AG10803 (cell line): Measurements from ENCODE around the gene STK11.
A peak's percentile ranks its signal among the peaks of the same experiment; 100 is the strongest.

ENCODE experiments used
- DNase-seq: peaks from one replicate; pipeline ENCODE4 v3.0.0; 2010; ENCODE audit warnings: low read depth
- H3K4me3 ChIP-seq: 2 replicates; pipeline ENCODE4 v1.5.1; 2011; ENCODE audit warnings: mild to moderate bottlenecking, low read length, control low read depth
- TF ChIP-seq, protein P1 (sequence below): conservative IDR thresholded peaks from 2 replicates; pipeline ENCODE4 v1.5.1; 2011; ENCODE audit warnings: mild to moderate bottlenecking, low read length, control low read depth, inconsistent platforms

The STK11 gene

GRCh38 chr19:1213391-1214286 is 8.1 kb downstream of the STK11 start:
- H3K4me3 ChIP-seq = no peak overlapping the region
- TF ChIP-seq, protein P1, sequence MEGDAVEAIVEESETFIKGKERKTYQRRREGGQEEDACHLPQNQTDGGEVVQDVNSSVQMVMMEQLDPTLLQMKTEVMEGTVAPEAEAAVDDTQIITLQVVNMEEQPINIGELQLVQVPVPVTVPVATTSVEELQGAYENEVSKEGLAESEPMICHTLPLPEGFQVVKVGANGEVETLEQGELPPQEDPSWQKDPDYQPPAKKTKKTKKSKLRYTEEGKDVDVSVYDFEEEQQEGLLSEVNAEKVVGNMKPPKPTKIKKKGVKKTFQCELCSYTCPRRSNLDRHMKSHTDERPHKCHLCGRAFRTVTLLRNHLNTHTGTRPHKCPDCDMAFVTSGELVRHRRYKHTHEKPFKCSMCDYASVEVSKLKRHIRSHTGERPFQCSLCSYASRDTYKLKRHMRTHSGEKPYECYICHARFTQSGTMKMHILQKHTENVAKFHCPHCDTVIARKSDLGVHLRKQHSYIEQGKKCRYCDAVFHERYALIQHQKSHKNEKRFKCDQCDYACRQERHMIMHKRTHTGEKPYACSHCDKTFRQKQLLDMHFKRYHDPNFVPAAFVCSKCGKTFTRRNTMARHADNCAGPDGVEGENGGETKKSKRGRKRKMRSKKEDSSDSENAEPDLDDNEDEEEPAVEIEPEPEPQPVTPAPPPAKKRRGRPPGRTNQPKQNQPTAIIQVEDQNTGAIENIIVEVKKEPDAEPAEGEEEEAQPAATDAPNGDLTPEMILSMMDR = no peak
- DNase-seq = peak; percentile 61

GRCh38 chr19:1214299-1214861 is 8.8 kb downstream of the STK11 start:
- TF ChIP-seq, protein P1 = no peak
- no peak overlapping the region for H3K4me3 ChIP-seq
- no peak for DNase-seq

- no peak for DNase-seq
- no peak overlapping the region for H3K4me3 ChIP-seq
- TF ChIP-seq, protein P1 = no peak
These were observed 9.5 kb downstream of the STK11 start for GRCh38 chr19:1214862-1215731.

DNA sequence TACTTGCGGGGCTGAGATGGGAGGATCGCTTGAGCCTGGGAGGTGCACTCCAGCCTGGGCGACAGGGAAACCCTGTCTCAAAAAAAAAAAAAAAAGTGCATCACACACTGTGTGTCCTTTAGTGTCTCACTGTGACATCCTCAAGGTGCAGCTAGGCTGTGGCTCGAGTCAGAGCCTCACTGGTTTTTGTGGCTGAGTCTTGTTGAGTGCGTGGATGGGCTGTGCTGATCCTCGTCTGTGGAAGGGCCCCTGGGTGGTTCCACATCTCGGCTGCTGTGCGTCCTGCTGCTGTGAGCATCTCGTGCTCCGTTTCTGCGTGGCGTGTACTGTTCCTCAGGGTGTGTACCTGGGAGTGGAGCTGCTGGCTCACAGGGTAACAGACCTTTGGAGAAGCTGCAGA is 11.2 kb downstream of the STK11 start:
- no peak overlapping the region for H3K4me3 ChIP-seq
- DNase-seq = no peak
- TF ChIP-seq, protein P1 = no peak

DNA sequence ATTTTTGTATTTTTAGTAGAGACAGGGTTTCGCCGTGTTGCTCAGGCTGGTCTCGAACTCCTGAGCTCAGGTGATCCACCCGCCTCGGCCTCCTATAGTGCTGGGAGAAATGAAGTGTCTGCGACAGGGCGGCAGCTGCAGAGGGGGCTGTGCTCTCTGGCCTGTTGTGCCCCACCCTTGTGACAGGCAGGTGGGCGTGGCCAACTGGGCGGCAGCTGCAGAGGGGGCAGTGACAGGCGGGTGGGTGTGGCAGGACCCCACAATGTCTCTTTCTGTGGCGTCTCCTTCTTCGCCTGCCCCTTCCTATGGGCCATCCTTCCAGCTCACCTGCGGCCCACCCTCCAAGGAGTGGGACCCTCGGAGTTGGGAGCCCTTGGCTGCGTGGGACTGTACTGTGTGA is 11.8 kb downstream of the STK11 start:
- no peak for DNase-seq
- H3K4me3 ChIP-seq = no peak overlapping the region
- TF ChIP-seq, protein P1 = no peak

DNA sequence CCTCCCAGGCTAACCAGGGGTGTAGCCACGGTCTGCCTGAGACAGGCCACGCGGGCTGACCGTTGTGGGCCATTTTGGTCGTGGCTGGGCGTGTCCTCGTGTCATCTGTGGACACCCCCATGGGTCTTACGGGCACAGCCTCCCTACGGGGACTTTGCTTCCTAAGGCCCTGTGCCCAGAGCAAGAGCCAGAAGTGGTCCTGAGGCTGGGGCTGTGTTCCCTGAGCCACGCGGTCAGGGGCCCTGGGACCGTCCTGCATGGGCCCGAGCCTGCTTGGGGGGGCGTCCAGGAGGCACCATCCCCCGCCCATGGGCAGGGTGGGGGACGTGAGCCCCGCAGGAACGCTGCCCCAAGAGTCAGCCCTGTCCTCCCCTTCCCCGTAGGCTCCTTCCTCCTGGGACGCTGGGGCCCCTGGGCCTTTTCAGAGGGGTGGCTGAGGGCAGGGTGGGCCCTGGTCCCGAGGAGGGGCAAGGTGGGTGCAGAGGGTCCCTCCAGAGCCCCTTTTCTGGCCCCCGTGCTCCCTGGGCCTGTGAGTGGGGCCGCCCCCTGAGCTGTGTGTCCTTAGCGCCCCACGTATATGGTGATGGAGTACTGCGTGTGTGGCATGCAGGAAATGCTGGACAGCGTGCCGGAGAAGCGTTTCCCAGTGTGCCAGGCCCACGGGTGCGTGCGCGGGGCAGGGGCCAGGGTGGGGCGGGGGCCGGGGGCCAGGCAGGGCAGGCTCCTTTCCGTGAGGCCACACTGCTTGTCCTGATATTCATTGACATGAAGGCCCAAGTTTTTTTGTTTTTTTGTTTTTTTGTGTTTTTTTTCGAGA is 13.4 kb downstream of the STK11 start:
- H3K4me3 ChIP-seq = no peak overlapping the region
- TF ChIP-seq, protein P1 = no peak
- DNase-seq = no peak
